ENCODE results near the gene MARCHF9. TPM values are rescaled to one million over a fixed set of nuclear protein-coding genes. Genes with fewer than 3 reads are reported as not detected.

The MARCHF9 gene
- total RNA-seq, 1 experiment from 2014 or later, result 6.2 TPM

DNA sequence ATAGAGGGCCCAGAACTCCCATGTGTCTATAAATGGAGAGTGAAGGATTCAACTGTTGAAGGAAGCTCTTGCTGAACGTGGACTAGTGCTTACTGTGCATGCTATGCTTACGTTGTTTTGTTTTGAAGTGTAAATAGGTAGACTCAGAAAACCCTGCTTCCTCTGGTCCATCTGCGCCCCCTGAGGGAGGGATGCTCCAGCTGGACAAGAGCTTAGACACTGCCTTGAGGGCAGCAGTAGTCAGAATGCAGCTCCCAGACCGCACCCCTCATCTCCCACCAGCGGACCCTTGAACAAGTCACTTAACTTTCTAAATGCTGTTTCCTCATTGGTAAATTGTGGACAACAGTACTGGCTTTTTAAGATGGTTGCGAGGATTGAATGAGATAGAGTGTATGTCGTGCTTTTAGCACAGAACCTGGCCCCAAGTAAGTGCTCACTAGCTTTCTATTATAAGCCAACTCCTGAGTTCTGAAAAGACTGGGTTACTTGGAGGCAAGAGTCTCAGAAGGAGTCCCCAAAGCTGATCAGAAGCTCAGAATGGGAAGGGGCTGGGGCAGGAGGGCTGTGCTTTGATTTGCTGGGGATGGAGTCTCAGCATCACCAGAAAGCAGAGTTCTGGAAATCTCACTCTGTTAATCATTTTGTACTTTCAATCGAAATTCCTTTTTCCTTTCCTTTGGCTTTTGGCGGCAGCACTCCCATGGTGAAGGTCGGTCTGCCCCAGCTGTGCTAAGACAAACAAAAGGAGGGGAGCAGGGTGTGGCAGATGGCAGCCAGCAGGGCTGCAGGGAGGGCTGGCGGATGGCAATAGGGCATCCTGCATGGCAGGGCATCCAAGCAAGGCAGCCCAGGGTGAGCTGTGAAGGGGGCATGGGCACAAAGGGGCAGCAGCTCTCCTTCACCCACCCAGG is 31.9 kb upstream of the MARCHF9 start (continued):
- TF ChIP-seq NR3C1 (CRISPR knock-in tag; conservative IDR thresholded peaks at IDR 0.05; ENCODE audit: low read depth) (no peak), FOXK1 (CRISPR knock-in tag; IDR thresholded peaks at IDR 0.05) (no peak), SMAD4 (CRISPR knock-in tag; IDR thresholded peaks at IDR 0.05) (no peak)

DNA sequence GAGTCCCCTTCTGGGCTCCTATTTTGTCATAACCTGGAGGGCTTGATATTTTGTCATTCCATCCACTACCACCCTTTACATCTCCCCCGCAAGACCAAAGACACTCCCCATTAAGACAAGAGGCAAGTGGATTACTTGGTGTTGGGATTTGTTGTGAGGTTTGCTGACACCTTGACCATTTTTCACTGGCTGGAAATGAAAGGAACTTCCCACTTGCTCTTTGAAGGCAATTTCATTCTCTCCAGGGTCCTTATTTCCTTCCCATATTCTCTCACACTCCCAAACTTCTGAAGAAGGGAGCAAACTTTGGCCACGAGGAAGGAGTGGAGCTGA is 31.3 kb upstream of the MARCHF9 start:
- Mint-ChIP-seq H3K27me3 (ENCODE audit: low read depth) (peaks cover 60% of the 10 kb centered on the region), H3K4me1 (peaks cover 15% of the 10 kb centered on the region), H3K27ac (no peak overlapping the region), H3K36me3 (peaks cover 9% of the 10 kb centered on the region), H3K9me3 (no peaks in the 10 kb centered on the region), H3K4me3 (no peak overlapping the region)
- TF ChIP-seq JAZF1 (CRISPR knock-in tag; IDR thresholded peaks at IDR 0.05), result no peak
- TF ChIP-seq, protein P1, sequence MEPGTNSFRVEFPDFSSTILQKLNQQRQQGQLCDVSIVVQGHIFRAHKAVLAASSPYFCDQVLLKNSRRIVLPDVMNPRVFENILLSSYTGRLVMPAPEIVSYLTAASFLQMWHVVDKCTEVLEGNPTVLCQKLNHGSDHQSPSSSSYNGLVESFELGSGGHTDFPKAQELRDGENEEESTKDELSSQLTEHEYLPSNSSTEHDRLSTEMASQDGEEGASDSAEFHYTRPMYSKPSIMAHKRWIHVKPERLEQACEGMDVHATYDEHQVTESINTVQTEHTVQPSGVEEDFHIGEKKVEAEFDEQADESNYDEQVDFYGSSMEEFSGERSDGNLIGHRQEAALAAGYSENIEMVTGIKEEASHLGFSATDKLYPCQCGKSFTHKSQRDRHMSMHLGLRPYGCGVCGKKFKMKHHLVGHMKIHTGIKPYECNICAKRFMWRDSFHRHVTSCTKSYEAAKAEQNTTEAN (CRISPR knock-in tag; IDR thresholded peaks at IDR 0.05), result no peak
- TF ChIP-seq TEAD4 (CRISPR knock-in tag; IDR thresholded peaks at IDR 0.05), result no peak
- CTCF ChIA-PET, result interaction anchor here (0.6 to 5.8 kb wide), 4 partner anchors 12 to 140 kb away, joined by 3 to 146 read pairs (median 4); partner anchors contain the start of genes AGAP2 and B4GALNT1
- no peak for ATAC-seq
- POLR2A ChIA-PET, result no interaction called here
- no peak for DNase-seq (ENCODE audit: low spot score)

DNA sequence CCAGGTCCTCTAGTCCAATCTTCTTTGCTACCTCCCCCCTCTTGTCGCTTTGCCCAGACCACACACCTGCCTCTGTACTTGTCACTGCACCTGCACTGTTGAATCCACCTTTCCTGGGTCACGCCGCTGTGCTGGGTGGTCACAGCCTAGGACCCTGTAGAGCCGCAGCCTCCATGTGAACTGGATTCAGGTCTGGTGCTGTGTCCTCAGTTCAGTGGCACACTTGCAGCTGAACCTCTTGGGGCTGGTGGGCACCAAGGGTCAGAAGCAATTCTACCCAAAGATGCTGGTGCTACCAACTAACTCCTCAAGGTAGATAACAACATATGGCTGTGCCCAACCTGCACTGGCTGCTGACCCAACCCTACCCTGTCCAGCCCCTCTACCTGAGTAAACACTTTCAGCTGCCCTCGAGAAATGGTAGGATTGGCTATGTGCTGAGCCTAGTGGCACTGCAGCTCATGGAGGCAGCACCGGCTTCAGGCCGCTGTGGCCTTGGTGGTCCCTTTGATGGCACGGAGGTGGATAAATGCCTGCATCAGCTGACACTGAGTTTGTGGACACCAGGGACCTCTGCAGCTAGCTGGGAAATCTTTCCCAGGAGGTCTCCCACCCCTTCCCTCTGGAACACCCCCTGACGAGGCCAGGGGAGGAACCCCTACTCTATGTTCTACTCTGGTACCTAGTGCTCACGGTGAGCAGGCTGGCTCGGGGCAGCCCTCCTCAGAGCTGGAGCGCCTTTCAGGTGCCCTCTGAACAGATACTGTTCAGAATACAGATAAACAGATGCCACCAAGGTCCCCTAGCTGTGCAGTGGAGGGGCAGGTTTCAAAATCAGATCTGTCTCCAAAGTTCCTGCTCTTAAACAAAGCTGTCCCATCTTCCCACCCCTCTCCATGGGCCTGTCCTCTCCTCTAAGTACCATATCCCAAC is 30.6 kb upstream of the MARCHF9 start:
- H3K9me3 Mint-ChIP-seq, result no peaks in the 10 kb centered on the region
- peaks cover 15% of the 10 kb centered on the region for H3K4me1 Mint-ChIP-seq
- peaks cover 5% of the 10 kb centered on the region for H3K36me3 Mint-ChIP-seq
- no peak for DNase-seq (ENCODE audit: low spot score)
- peaks cover 67% of the 10 kb centered on the region for H3K27me3 Mint-ChIP-seq (ENCODE audit: low read depth)
- ChIA-PET POLR2A (no interaction called here), CTCF (interaction anchor here (0.6 to 5.8 kb wide), 4 partner anchors 12 to 97 kb away, joined by 3 to 146 read pairs (median 5); partner anchors contain the start of genes AGAP2, B4GALNT1 and OS9)
- H3K4me3 Mint-ChIP-seq, result no peak overlapping the region
- no peak overlapping the region for H3K27ac Mint-ChIP-seq
- ATAC-seq, result no peak
- TF ChIP-seq SMAD4 (CRISPR knock-in tag; IDR thresholded peaks at IDR 0.05) (no peak), ZNF263 (CRISPR knock-in tag; IDR thresholded peaks at IDR 0.05; ENCODE audit: low read depth) (no peak), ARID4B (CRISPR knock-in tag; IDR thresholded peaks at IDR 0.05; ENCODE audit: borderline replicate concordance) (no peak), FOXJ3 (CRISPR knock-in tag; IDR thresholded peaks at IDR 0.05; ENCODE audit: borderline replicate concordance) (no peak), ZNF232 (CRISPR knock-in tag; IDR thresholded peaks at IDR 0.05) (no peak), ELF4 (CRISPR knock-in tag; IDR thresholded peaks at IDR 0.05; ENCODE audit: low read depth) (no peak), ZNF425 (CRISPR knock-in tag; conservative IDR thresholded peaks at IDR 0.05) (no peak), AFF4 (CRISPR knock-in tag; IDR thresholded peaks at IDR 0.05; ENCODE audit: borderline replicate concordance) (no peak), EMX1 (CRISPR knock-in tag; IDR thresholded peaks at IDR 0.05) (no peak), CREM (CRISPR knock-in tag; IDR thresholded peaks at IDR 0.05) (no peak)
- TF ChIP-seq, protein P2, sequence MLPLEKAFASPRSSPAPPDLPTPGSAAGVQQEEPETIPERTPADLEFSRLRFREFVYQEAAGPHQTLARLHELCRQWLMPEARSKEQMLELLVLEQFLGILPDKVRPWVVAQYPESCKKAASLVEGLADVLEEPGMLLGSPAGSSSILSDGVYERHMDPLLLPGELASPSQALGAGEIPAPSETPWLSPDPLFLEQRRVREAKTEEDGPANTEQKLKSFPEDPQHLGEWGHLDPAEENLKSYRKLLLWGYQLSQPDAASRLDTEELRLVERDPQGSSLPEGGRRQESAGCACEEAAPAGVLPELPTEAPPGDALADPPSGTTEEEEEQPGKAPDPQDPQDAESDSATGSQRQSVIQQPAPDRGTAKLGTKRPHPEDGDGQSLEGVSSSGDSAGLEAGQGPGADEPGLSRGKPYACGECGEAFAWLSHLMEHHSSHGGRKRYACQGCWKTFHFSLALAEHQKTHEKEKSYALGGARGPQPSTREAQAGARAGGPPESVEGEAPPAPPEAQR (CRISPR knock-in tag; IDR thresholded peaks at IDR 0.05), result no peak
